Sigmoid colon (tissue), 4 donors: Measurements from ENCODE around the gene FGF22.

Experiments
- CTCF ChIP-seq, 4 experiments: fragments of 450-650 bp in 3 of 4; fragments of 200-600 bp in 1 of 4; IDR thresholded peaks; one replicate each; pipeline ENCODE4 v1.5.1; 2016 to 2019; ENCODE audit warnings: antibody characterized with exemption in 4 of 4, mild to moderate bottlenecking in 3 of 4, moderate library complexity in 2 of 4
- EP300 ChIP-seq, 4 donors: sonication (generic); formaldehyde crosslinking; IDR thresholded peaks; one replicate each; pipeline ENCODE4 v1.6.1; 2017; ENCODE audit warnings: antibody characterized with exemption in 4 of 4

GRCh38 chr19:642767-643727 is 3.4 kb downstream of the FGF22 start:
- TF ChIP-seq CTCF (IDR thresholded peaks at IDR 0.05): no peak
- TF ChIP-seq EP300 (IDR thresholded peaks at IDR 0.05): no peak
